GM21390 (cell line): ENCODE results near the gene TNFRSF1B.

Experiments
- ATAC-seq: cut with Tn5 transposase; IDR thresholded peaks from one replicate; pipeline ENCODE4 v1.9.1; 2021; ENCODE audit not compliant: unreplicated experiment

Gene TNFRSF1B

DNA sequence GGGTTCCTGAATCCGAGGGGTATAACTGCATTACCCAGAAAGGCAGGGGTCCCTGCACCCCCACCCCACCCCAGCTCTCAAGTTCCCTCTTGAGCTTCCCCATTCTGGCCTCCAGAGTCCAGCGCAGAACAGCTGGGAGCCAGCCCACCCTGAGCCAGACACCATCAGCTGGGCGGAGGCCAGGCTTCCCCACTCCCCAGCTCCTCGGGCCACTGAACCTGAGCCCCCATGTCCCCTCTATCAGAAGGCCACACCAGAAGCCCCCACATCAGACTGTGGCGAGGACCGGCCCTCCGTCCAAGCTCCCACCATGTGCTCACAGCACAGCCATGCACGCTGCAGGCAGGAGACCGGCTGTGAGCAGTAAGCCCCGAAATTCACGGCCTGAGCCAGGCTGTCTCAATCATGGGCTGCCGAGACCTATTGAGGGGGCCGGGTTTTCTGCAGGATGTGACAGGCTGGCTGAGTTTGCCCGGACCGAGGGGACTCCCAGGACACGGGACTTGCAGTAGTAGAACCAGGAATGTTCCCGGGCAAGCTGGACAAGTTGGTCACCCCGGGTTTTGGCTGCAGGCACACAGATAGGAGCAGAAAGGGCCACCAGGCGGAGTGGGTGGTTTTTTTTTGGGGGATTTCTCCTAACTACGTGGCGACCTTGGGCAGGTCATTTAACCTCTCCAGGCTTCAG is 25.5 kb upstream of the TNFRSF1B start:
- ATAC-seq = no peak

DNA sequence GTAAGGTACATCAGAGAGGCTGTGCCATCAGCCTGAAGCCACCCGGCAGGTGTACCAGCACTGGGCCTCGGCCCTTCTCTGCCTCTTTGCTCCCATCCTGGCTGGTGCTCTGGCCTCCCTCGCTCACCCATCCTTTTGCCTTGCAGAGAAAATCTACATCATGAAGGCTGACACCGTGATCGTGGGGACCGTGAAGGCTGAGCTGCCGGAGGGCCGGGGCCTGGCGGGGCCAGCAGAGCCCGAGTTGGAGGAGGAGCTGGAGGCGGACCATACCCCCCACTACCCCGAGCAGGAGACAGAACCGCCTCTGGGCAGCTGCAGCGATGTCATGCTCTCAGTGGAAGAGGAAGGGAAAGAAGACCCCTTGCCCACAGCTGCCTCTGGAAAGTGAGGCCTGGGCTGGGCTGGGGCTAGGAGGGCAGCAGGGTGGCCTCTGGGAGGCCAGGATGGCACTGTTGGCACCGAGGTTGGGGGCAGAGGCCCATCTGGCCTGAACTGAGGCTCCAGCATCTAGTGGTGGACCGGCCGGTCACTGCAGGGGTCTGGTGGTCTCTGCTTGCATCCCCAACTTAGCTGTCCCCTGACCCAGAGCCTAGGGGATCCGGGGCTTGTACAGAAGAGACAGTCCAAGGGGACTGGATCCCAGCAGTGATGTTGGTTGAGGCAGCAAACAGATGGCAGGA is 24.5 kb upstream of the TNFRSF1B start:
- no peak for ATAC-seq

- ATAC-seq = no peak
Observed at GRCh38 chr1:12142891-12143630, 23.7 kb upstream of the TNFRSF1B start.

DNA sequence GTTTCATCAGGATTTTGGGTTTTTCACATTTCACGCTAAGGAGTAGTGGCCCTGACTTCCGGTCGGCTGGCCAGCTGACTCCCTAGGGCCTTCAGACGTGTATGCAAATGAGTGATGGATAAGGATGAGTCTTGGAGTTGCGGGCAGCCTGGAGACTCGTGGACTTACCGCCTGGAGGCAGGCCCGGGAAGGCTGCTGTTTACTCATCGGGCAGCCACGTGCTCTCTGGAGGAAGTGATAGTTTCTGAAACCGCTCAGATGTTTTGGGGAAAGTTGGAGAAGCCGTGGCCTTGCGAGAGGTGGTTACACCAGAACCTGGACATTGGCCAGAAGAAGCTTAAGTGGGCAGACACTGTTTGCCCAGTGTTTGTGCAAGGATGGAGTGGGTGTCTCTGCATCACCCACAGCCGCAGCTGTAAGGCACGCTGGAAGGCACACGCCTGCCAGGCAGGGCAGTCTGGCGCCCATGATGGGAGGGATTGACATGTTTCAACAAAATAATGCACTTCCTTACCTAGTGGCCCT is 23.1 kb upstream of the TNFRSF1B start:
- ATAC-seq = no peak

GRCh38 chr1:12144236-12144635 is 22.6 kb upstream of the TNFRSF1B start:
- ATAC-seq = no peak

DNA sequence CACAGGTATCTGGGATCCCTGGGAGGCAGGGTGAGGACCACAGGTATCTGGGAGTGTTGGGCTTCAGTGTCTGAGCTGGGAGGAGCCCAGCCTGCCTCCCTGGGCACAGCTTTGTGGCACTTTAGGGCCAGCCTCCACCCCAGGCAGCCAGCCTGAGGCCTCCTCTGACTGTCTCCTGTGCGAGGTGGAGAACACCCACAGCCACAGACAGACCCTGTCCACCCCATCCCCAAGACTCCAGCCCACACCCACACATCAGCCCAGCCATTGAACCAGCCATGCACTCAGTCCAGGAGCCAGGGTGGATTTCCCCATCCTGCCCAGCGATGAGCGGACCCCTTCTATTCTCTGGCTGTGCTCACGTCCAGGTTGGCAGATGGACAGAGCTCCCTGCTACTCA is 21.8 kb upstream of the TNFRSF1B start:
- no peak for ATAC-seq

DNA sequence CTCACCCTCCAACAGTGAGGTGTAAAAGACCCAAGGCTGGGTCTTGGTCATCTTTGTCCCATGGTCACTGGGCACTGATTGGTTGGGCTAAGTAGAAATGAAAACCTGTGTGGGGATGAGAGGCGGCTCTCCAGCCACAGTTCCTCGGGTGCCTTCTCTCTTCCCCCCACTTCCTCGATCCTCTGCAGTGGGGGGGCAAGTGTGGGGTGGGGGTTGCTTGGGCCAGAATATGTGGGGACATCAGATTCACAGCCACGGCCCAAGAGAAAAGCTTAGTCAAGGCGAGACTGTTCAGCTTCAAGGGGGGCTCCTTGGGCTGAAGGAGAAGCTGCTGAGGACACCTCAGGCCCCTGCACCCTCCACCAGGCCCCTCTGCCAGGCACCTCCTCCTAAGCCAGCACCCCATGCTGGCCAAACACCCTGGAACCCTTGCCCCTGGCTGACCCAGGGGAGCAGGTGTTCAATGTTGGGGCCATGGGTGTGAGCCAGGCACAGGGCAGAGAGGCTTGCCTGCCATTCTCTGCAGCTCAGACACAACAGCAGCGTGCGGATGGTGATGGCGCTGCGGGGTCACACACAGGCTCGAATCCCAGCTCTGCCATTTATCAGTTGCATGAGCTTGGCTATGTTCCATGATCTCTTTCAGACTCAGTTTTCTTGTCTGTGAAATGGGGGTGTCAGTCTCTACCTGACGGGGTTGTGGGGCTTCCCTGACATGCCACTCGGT is 21.0 kb upstream of the TNFRSF1B start:
- ATAC-seq = no peak

GRCh38 chr1:12146343-12147112 is 20.3 kb upstream of the TNFRSF1B start:
- ATAC-seq = no peak

- ATAC-seq = no peak
Observed at GRCh38 chr1:12147201-12147701, 19.5 kb upstream of the TNFRSF1B start.

- no peak for ATAC-seq
Observed at GRCh38 chr1:12148160-12148957, 18.4 kb upstream of the TNFRSF1B start.

- ATAC-seq = no peak
Observed at GRCh38 chr1:12148958-12149790, 17.6 kb upstream of the TNFRSF1B start.

GRCh38 chr1:12149791-12150175 is 17.0 kb upstream of the TNFRSF1B start:
- no peak for ATAC-seq

DNA sequence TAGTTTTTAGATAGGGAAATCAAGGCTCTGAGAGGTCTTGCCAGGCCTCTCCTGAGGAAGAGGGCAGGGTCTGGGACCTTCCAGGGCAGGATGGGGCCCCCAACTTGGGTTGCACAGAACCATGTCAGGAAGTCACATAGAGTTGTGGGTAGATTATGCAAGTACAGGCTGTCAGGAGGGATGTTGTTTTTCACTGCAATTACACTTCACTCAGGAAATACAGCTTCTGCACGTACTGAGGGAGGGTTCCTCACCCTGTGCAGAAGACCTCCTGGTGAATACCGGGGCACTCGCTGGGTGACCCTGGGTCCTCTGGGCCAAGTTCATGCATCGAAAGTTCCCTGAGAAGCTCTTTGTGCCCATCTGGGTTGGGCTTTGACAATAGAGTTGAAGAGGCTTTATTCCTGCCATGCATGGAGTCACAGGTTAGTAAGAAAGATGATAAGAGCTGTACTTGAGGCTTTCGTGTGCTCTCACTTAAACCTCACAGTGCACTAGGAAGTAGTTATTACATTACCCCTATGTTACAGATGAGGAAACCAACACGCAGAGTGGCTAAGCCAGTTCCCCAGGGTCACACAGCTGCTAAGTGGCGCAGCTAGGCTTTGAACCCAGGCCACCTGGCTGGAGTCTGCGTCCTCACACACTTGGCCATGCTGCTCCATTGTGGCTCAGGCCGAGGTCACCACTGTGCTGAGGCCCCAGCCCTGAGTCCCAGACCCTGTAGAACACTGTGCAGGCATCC is 16.2 kb upstream of the TNFRSF1B start:
- no peak for ATAC-seq

DNA sequence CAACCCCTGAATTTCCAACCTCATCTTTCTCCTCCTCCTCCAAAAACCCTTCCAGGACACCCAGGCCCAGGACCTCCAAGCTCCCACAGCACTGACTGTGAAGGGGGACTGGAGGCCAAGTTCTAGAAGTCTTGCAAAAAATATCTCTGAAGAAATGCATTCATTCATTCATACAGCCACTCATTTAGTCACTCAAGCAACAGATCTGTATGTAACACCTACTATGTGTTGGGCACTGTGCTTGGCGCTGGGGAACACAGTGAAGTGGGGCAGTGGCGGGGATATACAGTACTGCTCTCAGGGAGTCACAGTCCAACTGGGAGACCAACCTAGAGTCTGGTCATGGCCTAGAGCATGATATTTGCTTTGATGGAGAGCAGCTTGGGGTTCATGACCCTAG is 15.3 kb upstream of the TNFRSF1B start:
- ATAC-seq = no peak

GRCh38 chr1:12152113-12152891 is 14.5 kb upstream of the TNFRSF1B start:
- ATAC-seq = peak; percentile 73

- ATAC-seq = no peak
Observed at GRCh38 chr1:12153181-12153785, 13.5 kb upstream of the TNFRSF1B start.

DNA sequence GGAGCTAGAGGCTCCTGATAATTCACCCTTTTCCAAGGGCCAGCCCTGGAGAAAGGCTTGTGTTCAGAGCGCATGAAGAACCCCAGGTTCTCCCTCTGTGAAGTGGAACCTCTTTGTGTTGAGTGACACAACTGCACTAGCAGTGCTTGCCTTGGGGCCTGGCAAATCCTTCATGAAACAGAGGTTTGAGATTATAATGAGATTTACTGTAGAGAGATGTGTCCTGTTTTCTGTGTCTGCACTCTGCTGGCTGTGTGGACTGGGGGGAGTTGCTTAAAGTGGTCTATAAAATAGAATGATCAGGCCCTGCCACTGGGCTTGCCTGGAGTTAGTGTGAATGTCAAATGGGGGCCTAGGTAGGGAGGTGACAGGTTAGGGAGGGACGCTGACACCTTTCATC is 11.5 kb upstream of the TNFRSF1B start:
- ATAC-seq = no peak
